Measurements from ENCODE around the gene FSTL4.

FSTL4 gene

DNA sequence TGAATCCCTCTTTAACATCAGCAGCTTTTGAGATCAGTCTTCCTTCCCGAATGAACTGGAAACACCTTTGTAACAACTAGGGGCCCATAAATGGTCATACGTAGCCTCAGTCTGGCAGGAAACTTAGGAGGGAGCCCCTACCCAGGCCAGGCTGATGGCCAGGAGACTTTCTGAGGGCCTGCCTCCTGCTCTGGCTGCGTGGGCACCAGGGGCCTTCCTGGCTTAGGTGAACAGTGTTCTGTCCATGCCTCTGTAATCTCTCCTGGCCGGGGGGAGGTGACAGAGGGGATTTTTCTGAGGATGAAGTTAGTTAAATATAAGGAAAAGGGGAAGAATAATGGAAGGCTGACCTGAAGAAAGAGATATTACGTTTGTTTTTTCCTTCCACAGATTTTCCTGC, 843 bp upstream of the FSTL4 start:
- TF ChIP-seq, protein P1, sequence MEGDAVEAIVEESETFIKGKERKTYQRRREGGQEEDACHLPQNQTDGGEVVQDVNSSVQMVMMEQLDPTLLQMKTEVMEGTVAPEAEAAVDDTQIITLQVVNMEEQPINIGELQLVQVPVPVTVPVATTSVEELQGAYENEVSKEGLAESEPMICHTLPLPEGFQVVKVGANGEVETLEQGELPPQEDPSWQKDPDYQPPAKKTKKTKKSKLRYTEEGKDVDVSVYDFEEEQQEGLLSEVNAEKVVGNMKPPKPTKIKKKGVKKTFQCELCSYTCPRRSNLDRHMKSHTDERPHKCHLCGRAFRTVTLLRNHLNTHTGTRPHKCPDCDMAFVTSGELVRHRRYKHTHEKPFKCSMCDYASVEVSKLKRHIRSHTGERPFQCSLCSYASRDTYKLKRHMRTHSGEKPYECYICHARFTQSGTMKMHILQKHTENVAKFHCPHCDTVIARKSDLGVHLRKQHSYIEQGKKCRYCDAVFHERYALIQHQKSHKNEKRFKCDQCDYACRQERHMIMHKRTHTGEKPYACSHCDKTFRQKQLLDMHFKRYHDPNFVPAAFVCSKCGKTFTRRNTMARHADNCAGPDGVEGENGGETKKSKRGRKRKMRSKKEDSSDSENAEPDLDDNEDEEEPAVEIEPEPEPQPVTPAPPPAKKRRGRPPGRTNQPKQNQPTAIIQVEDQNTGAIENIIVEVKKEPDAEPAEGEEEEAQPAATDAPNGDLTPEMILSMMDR (IDR thresholded peaks at IDR 0.05; ENCODE audit: low read depth, low read length), result no peak
- no peak for DNase-seq (ENCODE audit: low read depth, low spot score)
- H3K4me3 ChIP-seq (ENCODE audit: low read depth, low read length), result no peak overlapping the region
- in situ Hi-C loops (cut with HindIII; ENCODE audit: low sequenced_read_pairs), result no loop called here

- no peak for DNase-seq (ENCODE audit: low read depth, low spot score)
- no peak overlapping the region for H3K4me3 ChIP-seq (ENCODE audit: low read depth, low read length)
- TF ChIP-seq, protein P1 (IDR thresholded peaks at IDR 0.05; ENCODE audit: low read depth, low read length), result no peak
- in situ Hi-C loops (cut with HindIII; ENCODE audit: low sequenced_read_pairs), result no loop called here
These were observed 738 bp downstream of the FSTL4 start for GRCh38 chr5:133611357-133612248.

DNA sequence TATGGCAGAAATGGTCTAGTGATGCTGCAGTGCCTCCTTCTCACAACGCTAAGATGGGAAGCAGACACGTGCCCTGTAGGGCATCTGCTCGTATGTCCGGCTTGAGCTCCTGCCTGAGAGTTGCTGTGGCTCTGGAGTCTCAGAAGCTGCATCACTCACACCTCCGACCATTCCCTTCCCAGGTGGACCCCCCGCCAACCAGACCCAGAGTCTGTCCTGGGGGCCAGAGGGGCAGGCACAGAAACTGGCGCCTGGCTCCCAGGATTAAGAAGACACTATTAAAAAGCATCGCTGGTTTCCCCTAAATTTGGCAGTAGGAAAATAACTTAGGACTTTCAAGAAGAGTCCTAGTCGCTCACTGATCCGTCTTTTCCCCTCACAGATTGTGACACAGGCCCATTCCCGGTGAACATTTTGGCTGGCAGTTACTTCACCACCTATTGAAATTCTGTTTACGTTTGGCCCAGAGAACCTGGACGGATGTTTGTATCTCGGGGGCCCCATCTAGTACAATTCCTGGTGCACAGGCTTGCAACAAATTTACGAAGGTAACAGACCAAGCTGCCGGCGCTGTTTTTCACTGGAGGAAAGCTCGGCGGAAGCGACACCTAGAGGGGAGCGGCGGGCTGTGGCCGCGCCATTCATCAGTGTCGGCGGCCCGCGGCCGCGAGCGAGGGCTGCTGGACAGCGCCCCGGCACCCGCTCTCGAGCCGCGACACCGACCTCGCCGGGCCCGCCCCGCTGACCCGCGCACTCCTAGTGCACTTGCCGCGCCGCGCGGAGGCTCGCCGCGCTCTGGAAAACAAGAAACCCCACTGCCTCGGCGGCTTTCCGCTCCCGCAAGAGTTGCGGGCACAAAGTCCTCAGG, 1.6 kb downstream of the FSTL4 start:
- in situ Hi-C loops (cut with HindIII; ENCODE audit: low sequenced_read_pairs), result no loop called here
- H3K4me3 ChIP-seq (ENCODE audit: low read depth, low read length), result no peak overlapping the region
- DNase-seq (ENCODE audit: low read depth, low spot score), result peak; percentile 12
- TF ChIP-seq, protein P1 (IDR thresholded peaks at IDR 0.05; ENCODE audit: low read depth, low read length), result peak; percentile 46

- TF ChIP-seq, protein P1 (IDR thresholded peaks at IDR 0.05; ENCODE audit: low read depth, low read length), result no peak
- H3K4me3 ChIP-seq (ENCODE audit: low read depth, low read length), result no peak overlapping the region
- no peak for DNase-seq (ENCODE audit: low read depth, low spot score)
- in situ Hi-C loops (cut with HindIII; ENCODE audit: low sequenced_read_pairs), result no loop called here
These were observed 4.9 kb downstream of the FSTL4 start for GRCh38 chr5:133607451-133607850.

DNA sequence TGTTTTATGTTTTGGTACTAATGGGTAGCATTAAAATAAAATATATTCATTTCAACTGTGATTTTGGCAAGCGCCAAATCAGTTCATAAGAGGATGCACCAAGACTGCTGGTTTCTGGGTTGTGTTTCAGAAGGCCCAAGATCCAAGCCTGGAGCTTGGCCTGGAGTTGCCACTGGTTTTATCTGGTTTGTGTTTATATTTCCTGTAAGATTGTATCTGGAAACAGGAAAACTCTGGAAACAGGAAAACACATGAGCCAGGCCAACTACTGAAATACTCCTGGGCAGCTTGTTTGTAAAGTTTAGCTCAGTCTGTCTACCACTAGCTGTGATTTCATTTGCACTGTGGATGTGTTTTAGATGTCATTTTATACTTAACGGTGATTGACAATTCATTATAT, 5.5 kb downstream of the FSTL4 start:
- no peak overlapping the region for H3K4me3 ChIP-seq (ENCODE audit: low read depth, low read length)
- TF ChIP-seq, protein P1 (IDR thresholded peaks at IDR 0.05; ENCODE audit: low read depth, low read length), result no peak
- DNase-seq (ENCODE audit: low read depth, low spot score), result no peak
- in situ Hi-C loops (cut with HindIII; ENCODE audit: low sequenced_read_pairs), result no loop called here

- in situ Hi-C loops (cut with HindIII; ENCODE audit: low sequenced_read_pairs), result no loop called here
These were observed 7.0 kb downstream of the FSTL4 start for GRCh38 chr5:133605323-133605722.

More at GRCh38 chr5:133605323-133605722, 7.0 kb downstream of the FSTL4 start:
- H3K4me3 ChIP-seq (ENCODE audit: low read depth, low read length), result no peak overlapping the region
- DNase-seq (ENCODE audit: low read depth, low spot score), result no peak
- TF ChIP-seq, protein P1 (IDR thresholded peaks at IDR 0.05; ENCODE audit: low read depth, low read length), result no peak

Measured in astrocyte of the spinal cord (primary cell).